Stomach (tissue), 4 donors: Measurements from ENCODE around the gene CTIF.

Experiments
- CTCF ChIP-seq, 7 experiments: fragments of 450-650 bp in 4 of 7; fragments of 200-600 bp in 3 of 7; sonication (generic) in 3 of 7; IDR thresholded peaks; one replicate each; pipeline ENCODE4 v1.5.1; 2016 to 2019; ENCODE audit warnings: antibody characterized with exemption in 7 of 7, control low read depth in 2 of 7, mild to moderate bottlenecking in 1 of 7
- EP300 ChIP-seq: sonication (generic); formaldehyde crosslinking; IDR thresholded peaks from one replicate; pipeline ENCODE4 v1.6.1; 2017; ENCODE audit warnings: antibody characterized with exemption
- POLR2A ChIP-seq, 4 donors: fragments of 450-650 bp; IDR thresholded peaks; one replicate each; pipeline ENCODE4 v1.6.1; 2016; ENCODE audit warnings: antibody characterized with exemption in 4 of 4, control low read depth in 2 of 4, mild to moderate bottlenecking in 1 of 4, moderate library complexity in 1 of 4

- TF ChIP-seq CTCF (IDR thresholded peaks at IDR 0.05), result no peak
- TF ChIP-seq EP300, result no peak
- no peak for TF ChIP-seq POLR2A (IDR thresholded peaks at IDR 0.05)
These were observed 345.9 kb downstream of the CTIF start for GRCh38 chr18:48884771-48885170.
